IMR-90 (cell line): ENCODE results near the gene PLIN4. TPM values are rescaled to one million over a fixed set of nuclear protein-coding genes. Genes with fewer than 3 reads are reported as not detected.

ENCODE experiments used
- ATAC-seq: fragments of 200-7000 bp; cut with Tn5 transposase; 2 replicates; pipeline ENCODE4 v1.9.1; 2020; ENCODE audit warnings: low read depth, mild to moderate bottlenecking, moderate library complexity
- BruUV-seq: library from RNA; stranded (reverse); fragments of 400-500 nt; replicated peaks from 2 replicates; lab custom pipeline; 2021; lab: Mats Ljungman, UMichigan
- CTCF ChIA-PET: fragments of 300-600 bp; formaldehyde crosslinking; extraction: SDS; loops from one replicate; lab custom pipeline; 2021; ENCODE audit warnings: antibody characterized with exemption; lab: Yijun Ruan, JAX
- POLR2A ChIA-PET: fragments of 300-600 bp; sonication (Branson Sonifier 250); formaldehyde crosslinking; loops from one replicate; lab custom pipeline; 2022; ENCODE audit warnings: antibody characterized with exemption; ENCODE audit not compliant: unreplicated experiment; lab: Charles Lee
- DNase-seq: peaks from one replicate; pipeline ENCODE4 v3.0.0; 2013
- H2AFZ ChIP-seq: replicated peaks from 2 replicates; pipeline ENCODE3; 2013; ENCODE audit warnings: low read length, mild to moderate bottlenecking; ENCODE audit not compliant: poor library complexity
- H2AK5ac ChIP-seq: 2 replicates; pipeline ENCODE4 v1.6.1; 2013; ENCODE audit warnings: low read depth, low read length, inconsistent platforms
- H2AK9ac ChIP-seq: replicated peaks from 2 replicates; pipeline ENCODE3; 2013; ENCODE audit warnings: mild to moderate bottlenecking, low read depth, low read length, moderate library complexity; ENCODE audit not compliant: poor library complexity
- H2BK120ac ChIP-seq: 2 replicates; pipeline ENCODE4 v1.6.1; 2013; ENCODE audit warnings: low read depth, low read length, inconsistent platforms
- H2BK15ac ChIP-seq: 3 replicates; pipeline ENCODE4 v1.6.1; 2013; ENCODE audit warnings: low read depth, low read length, inconsistent platforms
- H2BK20ac ChIP-seq: 2 replicates; pipeline ENCODE4 v1.6.1; 2013; ENCODE audit warnings: low read depth, mild to moderate bottlenecking, inconsistent platforms, low read length, moderate library complexity
- H2BK5ac ChIP-seq: 2 replicates; pipeline ENCODE4 v1.6.1; 2013; ENCODE audit warnings: mild to moderate bottlenecking, low read depth, low read length, inconsistent platforms; ENCODE audit not compliant: poor library complexity, severe bottlenecking
- H3K14ac ChIP-seq: replicated peaks from 2 replicates; pipeline ENCODE4 v1.6.1; 2013; ENCODE audit warnings: low read depth, low read length, inconsistent platforms
- H3K18ac ChIP-seq: 2 replicates; pipeline ENCODE4 v1.6.1; 2013; ENCODE audit warnings: low read depth, low read length, control low read depth
- H3K23ac ChIP-seq: 2 replicates; pipeline ENCODE4 v1.6.1; 2013; ENCODE audit warnings: low read depth, low read length, inconsistent platforms
- H3K27ac ChIP-seq: 2 replicates; pipeline ENCODE4 v1.5.1; 2013; ENCODE audit warnings: mild to moderate bottlenecking, control low read depth, low read length; ENCODE audit not compliant: insufficient read depth
- H3K27me3 ChIP-seq: 2 replicates; pipeline ENCODE4 v1.6.1; 2013; ENCODE audit warnings: low read length; ENCODE audit not compliant: control insufficient read depth, insufficient read depth
- H3K36me3 ChIP-seq: 2 replicates; pipeline ENCODE4 v1.6.1; 2013; ENCODE audit warnings: low read length, mixed read lengths; ENCODE audit not compliant: control insufficient read depth, insufficient read depth
- H3K4ac ChIP-seq: 2 replicates; pipeline ENCODE4 v1.6.1; 2013; ENCODE audit warnings: low read depth, low read length, inconsistent platforms
- H3K4me1 ChIP-seq: 2 replicates; pipeline ENCODE4 v1.6.1; 2013; ENCODE audit warnings: low read length, mixed read lengths; ENCODE audit not compliant: control insufficient read depth, insufficient read depth
- H3K4me2 ChIP-seq: 2 replicates; pipeline ENCODE4 v1.6.1; 2013; ENCODE audit warnings: low read depth, mild to moderate bottlenecking, control low read depth, low read length, moderate library complexity
- H3K4me3 ChIP-seq: 2 replicates; pipeline ENCODE4 v1.5.1; 2013; ENCODE audit warnings: low read depth, mild to moderate bottlenecking, control low read depth, low read length, moderate library complexity; ENCODE audit not compliant: insufficient read depth
- H3K56ac ChIP-seq: 2 replicates; pipeline ENCODE4 v1.6.1; 2013; ENCODE audit warnings: low read length, inconsistent platforms; ENCODE audit not compliant: insufficient read depth; ENCODE audit errors: extremely low read depth
- H3K79me1 ChIP-seq, 2 experiments: 2 replicates each; pipeline ENCODE4 v1.6.1; 2013; ENCODE audit warnings: low read length in 2 of 2, inconsistent platforms in 1 of 2, low read depth in 1 of 2
- H3K9ac ChIP-seq: 2 replicates; pipeline ENCODE4 v1.6.1; 2013; ENCODE audit warnings: low read depth, low read length, control low read depth
- H3K9me1 ChIP-seq: 2 replicates; pipeline ENCODE4 v1.6.1; 2013; ENCODE audit warnings: low read length, inconsistent platforms; ENCODE audit not compliant: insufficient read depth
- H3K9me3 ChIP-seq: 2 replicates; pipeline ENCODE4 v1.6.1; 2013; ENCODE audit warnings: low read length; ENCODE audit not compliant: control insufficient read depth, insufficient read depth
- H4K20me1 ChIP-seq: 2 replicates; pipeline ENCODE4 v1.6.1; 2013; ENCODE audit warnings: low read length, inconsistent platforms; ENCODE audit not compliant: insufficient read depth
- H4K5ac ChIP-seq: 2 replicates; pipeline ENCODE4 v1.6.1; 2013; ENCODE audit warnings: mild to moderate bottlenecking, low read depth, low read length, control low read depth
- H4K8ac ChIP-seq, 2 experiments: 2 replicates each; pipeline ENCODE4 v1.6.1; 2013; ENCODE audit warnings: low read depth in 2 of 2, low read length in 2 of 2, control low read depth in 1 of 2, inconsistent platforms in 1 of 2
- H4K91ac ChIP-seq: 2 replicates; pipeline ENCODE4 v1.6.1; 2013; ENCODE audit warnings: low read depth, low read length, inconsistent platforms; ENCODE audit not compliant: insufficient read depth
- CEBPB ChIP-seq: IDR thresholded peaks from 2 replicates; pipeline ENCODE4 v1.6.1; 2012; ENCODE audit warnings: low read depth, low read length, improper control_type of control experiment
- MAZ ChIP-seq: IDR thresholded peaks from 2 replicates; pipeline ENCODE4 v1.6.1; 2012; ENCODE audit warnings: low read depth, mild to moderate bottlenecking, low read length, improper control_type of control experiment, moderate library complexity, borderline replicate concordance
- MXI1 ChIP-seq: IDR thresholded peaks from 2 replicates; pipeline ENCODE4 v1.6.1; 2012; ENCODE audit warnings: low read depth, mild to moderate bottlenecking, low read length, moderate library complexity, borderline replicate concordance
- WGBS, 2 experiments: methylation state at CpG; one replicate each; pipeline versions ENCODE4 v1.1.5 to v1.1.7; 2013; ENCODE audit warnings: missing lambda C conversion rate in 2 of 2; ENCODE audit not compliant: insufficient read length in 1 of 2; ENCODE audit errors: extremely low coverage in 2 of 2; 5-methylcytosine and 5-hydroxymethylcytosine counted together
- dilution Hi-C: fragments of 300-500 bp; cut with HindIII; formaldehyde crosslinking; loops from one replicate; pipeline ENCODE4 v1.14.3; 2018; ENCODE audit warnings: low sequenced_read_pairs; ENCODE audit not compliant: unreplicated experiment
- in situ Hi-C: fragments of 300-500 bp; cut with MboI; formaldehyde crosslinking; loops from 3 replicates; pipeline ENCODE4 v1.14.3; 2019; ENCODE audit warnings: low sequenced_read_pairs, inconsistent platforms, mixed read lengths
- intact Hi-C: fragments of 100-400 bp; cut with micrococcal nuclease; formaldehyde crosslinking; loops from 2 replicates; pipeline ENCODE4 v1.10.0; 2022
- polyA plus RNA-seq, 3 experiments: library from polyadenylated mRNA; depleted of rRNA; stranded (reverse); fragments of >200 nt; gene quantifications; 2 replicates each; pipeline ENCODE4 v1.2.3, GENCODE V29; 2012; ENCODE audit warnings: low replicate concordance in 1 of 3
- total RNA-seq: library from RNA; depleted of rRNA; stranded (reverse); fragments of >200 nt; gene quantifications from 2 replicates; pipeline ENCODE4 v1.2.3, GENCODE V29; 2012

The PLIN4 gene
- total and polyA plus RNA-seq, 2 of the 4 experiments (the other 2 are of a cell fraction), result under 0.01 to 0.09 TPM

DNA sequence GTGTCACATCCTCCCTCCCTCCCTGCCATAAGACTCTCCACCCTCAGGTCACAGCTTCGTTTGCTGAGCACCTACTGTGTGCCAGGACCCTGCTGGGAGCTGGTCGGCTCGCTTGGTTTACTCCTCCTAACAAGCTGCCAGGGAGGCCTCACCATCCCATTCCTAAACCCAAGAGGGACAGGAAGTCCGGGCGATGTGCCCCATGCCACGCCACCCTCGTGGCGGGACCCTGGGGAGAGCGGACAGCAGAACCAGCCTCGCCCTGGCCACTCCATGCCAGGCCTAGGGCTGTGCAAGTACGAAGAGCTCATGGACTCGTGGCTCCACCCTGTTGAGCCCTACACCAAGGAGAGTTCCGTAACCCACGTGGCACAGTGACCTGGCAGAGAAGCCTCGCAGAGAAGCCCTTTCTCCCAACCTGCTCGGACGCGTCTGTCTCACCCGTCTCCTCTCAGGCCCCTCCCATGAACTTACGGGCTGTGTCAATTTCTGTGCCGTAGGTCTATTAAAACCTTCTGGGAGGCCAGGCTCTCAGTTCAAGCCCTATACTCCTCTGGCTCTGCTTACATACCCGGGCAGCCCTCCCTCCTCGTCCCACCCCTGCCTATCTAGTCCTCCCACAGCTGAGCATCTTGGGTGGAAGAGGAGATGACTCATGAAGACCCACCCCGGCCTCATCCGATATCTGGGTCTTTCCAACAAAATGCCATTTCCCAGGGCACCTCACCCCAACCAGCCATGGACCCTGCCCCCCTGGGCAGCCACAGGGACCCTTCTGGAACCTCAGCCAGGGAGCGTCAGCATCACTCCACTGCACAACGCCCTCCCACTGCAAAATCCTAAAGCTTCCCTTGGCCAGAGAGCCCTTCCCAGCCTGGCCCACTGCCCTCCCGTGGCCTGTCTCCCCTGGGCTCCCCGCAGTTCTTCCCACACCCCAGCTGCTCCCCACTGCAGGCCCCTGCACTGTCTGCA is 63.3 kb downstream of the PLIN4 start:
- peaks cover 30% of the 10 kb centered on the region for H3K36me3 ChIP-seq
- ATAC-seq (peak; percentile 50), DNase-seq (peak; percentile 62)
- in situ Hi-C loops (no loop called here), intact Hi-C loops (no loop called here), dilution Hi-C loops (no loop called here)
- peak overlapping the region; percentile 87 for H2BK120ac ChIP-seq
- H3K23ac ChIP-seq, result peak overlapping the region; percentile 97; the same call in 1 of the 2 replicates
- no peak overlapping the region for H2BK20ac ChIP-seq
- H2BK5ac ChIP-seq, result peak overlapping the region; percentile 77
- WGBS, 2 experiments, result 76% methylated on average over 21 of the region's 29 CpGs; no CpG with 5 or more reads in 1 of the 2 experiments
- ChIA-PET CTCF (interaction anchor here (0.7 kb wide), 1 partner anchor 25 kb away, joined by 3 read pairs; no protein-coding TSS in a partner anchor), POLR2A (interaction anchor here (0.8 kb wide), 1 partner anchor 15 kb away, joined by 3 read pairs; no protein-coding TSS in a partner anchor)
- no peak overlapping the region for H3K4me3 ChIP-seq
- peak overlapping the region; percentile 19; the same call in 1 of the 2 replicates for H3K18ac ChIP-seq
- H3K56ac ChIP-seq, result 0 out of 2 replicates have a peak overlapping the region, but pooled peaks have one; percentile 14
- H3K79me1 ChIP-seq, result peaks cover 15 to 59% of the 10 kb centered on the region in 2 experiments
- TF ChIP-seq MXI1 (no peak), CEBPB (no peak), MAZ (peak; percentile 68; the same call in 1 of the 2 replicates)
- BruUV-seq, result no TSS peak
- H3K4me1 ChIP-seq, result peaks cover 12% of the 10 kb centered on the region
- peaks cover 17% of the 10 kb centered on the region for H3K9me1 ChIP-seq
- H4K20me1 ChIP-seq, result peaks cover 21% of the 10 kb centered on the region
- peak overlapping the region; percentile 34; the same call in 1 of the 3 replicates for H2BK15ac ChIP-seq
- peak overlapping the region; percentile 79 for H3K27ac ChIP-seq
- H3K4me2 ChIP-seq, result peak overlapping the region; percentile 78
- H2AK5ac ChIP-seq, result peak overlapping the region; percentile 99
- peak overlapping the region; percentile 95 for H3K4ac ChIP-seq
- H3K9me3 ChIP-seq, result no peaks in the 10 kb centered on the region
- H2AFZ ChIP-seq, result peak overlapping the region; percentile 78
- no peaks in the 10 kb centered on the region for H3K27me3 ChIP-seq
- H3K14ac ChIP-seq, result peak overlapping the region; percentile 97
- H4K8ac ChIP-seq, result peak overlapping the region; percentile 64 to 96; a peak in 3 of 4 replicates
- peak overlapping the region; percentile 99 for H3K9ac ChIP-seq
- H4K5ac ChIP-seq, result peak overlapping the region; percentile 36
- H2AK9ac ChIP-seq, result peak overlapping the region; percentile 99
- H4K91ac ChIP-seq, result peak overlapping the region; percentile 97
